PC-9 (cell line): ENCODE results near the gene SEC16A. TPM values are rescaled to one million over a fixed set of nuclear protein-coding genes. Genes with fewer than 3 reads are reported as not detected.

Experiments used
- BruUV-seq: library from RNA; stranded (reverse); fragments of 400-500 nt; replicated peaks from 2 replicates; lab custom pipeline; 2021; lab: Mats Ljungman, UMichigan
- CTCF ChIA-PET: fragments of 300-600 bp; sonication (Branson Sonifier 250); formaldehyde crosslinking; loops from one replicate; lab custom pipeline; 2022; ENCODE audit warnings: antibody characterized with exemption; lab: Charles Lee
- POLR2A ChIA-PET: fragments of 300-600 bp; sonication (Branson Sonifier 250); formaldehyde crosslinking; loops from one replicate; lab custom pipeline; 2022; ENCODE audit warnings: antibody characterized with exemption; ENCODE audit not compliant: unreplicated experiment; lab: Charles Lee
- DNase-seq, 2 experiments: peaks; one replicate each; pipeline versions ENCODE4 v3.0.0 to v3.0.0-alpha.2; 2015 to 2022; ENCODE audit warnings: mixed read lengths in 1 of 2
- H2AFZ ChIP-seq: fragments of 200-600 bp; sonication (generic); 2 replicates; pipeline ENCODE4 v1.8.1; 2017; ENCODE audit warnings: antibody characterized with exemption
- H3F3A ChIP-seq: fragments of 200-600 bp; sonication (generic); 2 replicates; pipeline ENCODE4 v1.8.1; 2017; ENCODE audit warnings: antibody characterized with exemption, mild to moderate bottlenecking, low read depth; ENCODE audit not compliant: insufficient read depth
- H3K27ac ChIP-seq: fragments of 200-600 bp; sonication (generic); 2 replicates; pipeline ENCODE4 v1.6.1; 2016; ENCODE audit warnings: mixed run types
- H3K27me3 ChIP-seq: fragments of 200-600 bp; sonication (generic); 2 replicates; pipeline ENCODE4 v1.6.1; 2016; ENCODE audit warnings: low read depth, mixed run types; ENCODE audit not compliant: insufficient read depth
- H3K36me3 ChIP-seq: fragments of 200-600 bp; sonication (generic); 2 replicates; pipeline ENCODE4 v1.6.1; 2016; ENCODE audit warnings: low read depth, mixed run types
- H3K4me1 ChIP-seq: fragments of 200-600 bp; sonication (generic); replicated peaks from 2 replicates; pipeline ENCODE4 v1.6.1; 2016; ENCODE audit warnings: mixed run types; ENCODE audit not compliant: insufficient read depth
- H3K4me2 ChIP-seq: fragments of 200-600 bp; sonication (generic); 2 replicates; pipeline ENCODE4 v1.6.1; 2017; ENCODE audit warnings: mixed run types
- H3K4me3 ChIP-seq: fragments of 200-600 bp; sonication (generic); 2 replicates; pipeline ENCODE4 v1.6.1; 2016; ENCODE audit warnings: mixed run types
- H3K79me2 ChIP-seq: fragments of 200-600 bp; sonication (generic); 2 replicates; pipeline ENCODE4 v1.6.1; 2017; ENCODE audit warnings: low read depth, mixed run types
- H3K9me2 ChIP-seq: fragments of 200-600 bp; sonication (generic); 2 replicates; pipeline ENCODE4 v1.8.1; 2017; ENCODE audit warnings: mild to moderate bottlenecking; ENCODE audit not compliant: insufficient read depth
- H3K9me3 ChIP-seq: fragments of 200-600 bp; sonication (generic); 2 replicates; pipeline ENCODE4 v1.8.1; 2016; ENCODE audit warnings: low read depth; ENCODE audit not compliant: insufficient read depth
- H4K20me1 ChIP-seq: fragments of 200-600 bp; sonication (generic); 2 replicates; pipeline ENCODE4 v1.8.1; 2017; ENCODE audit not compliant: insufficient read depth
- EZH2 ChIP-seq: fragments of 200-600 bp; sonication (generic); IDR thresholded peaks from 2 replicates; pipeline ENCODE4 v1.8.0; 2017; ENCODE audit warnings: antibody characterized with exemption, low read depth
- intact Hi-C: fragments of 100-400 bp; cut with micrococcal nuclease; formaldehyde crosslinking; loops from one replicate; pipeline ENCODE4 v1.10.0; 2022; ENCODE audit not compliant: unreplicated experiment
- total RNA-seq: library from RNA; stranded (reverse); gene quantifications from 2 replicates; pipeline ENCODE4 v1.2.3, GENCODE V29; 2021
- TF ChIP-seq, protein P1 (sequence below): fragments of 200-600 bp; sonication (generic); conservative IDR thresholded peaks from 2 replicates; pipeline ENCODE4 v1.6.1; 2017; ENCODE audit warnings: mixed run types, antibody characterized with exemption, mild to moderate bottlenecking, moderate library complexity

Gene SEC16A
- total RNA-seq, 1 experiment from 2014 or later, result 81.8 TPM

- Histone ChIP-seq H3K4me3 (no peak overlapping the region), H2AFZ (no peak overlapping the region), H3K27me3 (no peaks in the 10 kb centered on the region), H4K20me1 (peaks cover 12% of the 10 kb centered on the region; the same call in 1 of the 2 replicates), H3K4me1 (no peaks in the 10 kb centered on the region), H3F3A (peaks cover 6% of the 10 kb centered on the region; the same call in 1 of the 2 replicates), H3K36me3 (no peaks in the 10 kb centered on the region), H3K9me2 (no peaks in the 10 kb centered on the region), H3K9me3 (no peaks in the 10 kb centered on the region), H3K79me2 (no peaks in the 10 kb centered on the region), H3K27ac (no peak overlapping the region), H3K4me2 (no peak overlapping the region)
- BruUV-seq, result no TSS peak
- intact Hi-C loops, result no loop called here
- ChIA-PET CTCF (no interaction called here), POLR2A (no interaction called here)
- no peak for TF ChIP-seq EZH2
- TF ChIP-seq, protein P1, sequence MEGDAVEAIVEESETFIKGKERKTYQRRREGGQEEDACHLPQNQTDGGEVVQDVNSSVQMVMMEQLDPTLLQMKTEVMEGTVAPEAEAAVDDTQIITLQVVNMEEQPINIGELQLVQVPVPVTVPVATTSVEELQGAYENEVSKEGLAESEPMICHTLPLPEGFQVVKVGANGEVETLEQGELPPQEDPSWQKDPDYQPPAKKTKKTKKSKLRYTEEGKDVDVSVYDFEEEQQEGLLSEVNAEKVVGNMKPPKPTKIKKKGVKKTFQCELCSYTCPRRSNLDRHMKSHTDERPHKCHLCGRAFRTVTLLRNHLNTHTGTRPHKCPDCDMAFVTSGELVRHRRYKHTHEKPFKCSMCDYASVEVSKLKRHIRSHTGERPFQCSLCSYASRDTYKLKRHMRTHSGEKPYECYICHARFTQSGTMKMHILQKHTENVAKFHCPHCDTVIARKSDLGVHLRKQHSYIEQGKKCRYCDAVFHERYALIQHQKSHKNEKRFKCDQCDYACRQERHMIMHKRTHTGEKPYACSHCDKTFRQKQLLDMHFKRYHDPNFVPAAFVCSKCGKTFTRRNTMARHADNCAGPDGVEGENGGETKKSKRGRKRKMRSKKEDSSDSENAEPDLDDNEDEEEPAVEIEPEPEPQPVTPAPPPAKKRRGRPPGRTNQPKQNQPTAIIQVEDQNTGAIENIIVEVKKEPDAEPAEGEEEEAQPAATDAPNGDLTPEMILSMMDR, result no peak
- no peak for DNase-seq
These were observed 47.7 kb upstream of the SEC16A start for GRCh38 chr9:136530461-136531089.

- H3K36me3 ChIP-seq, result no peaks in the 10 kb centered on the region
- ChIA-PET CTCF (no interaction called here), POLR2A (no interaction called here)
- H4K20me1 ChIP-seq, result peaks cover 12% of the 10 kb centered on the region; the same call in 1 of the 2 replicates
- intact Hi-C loops, result no loop called here
- H3F3A ChIP-seq, result peaks cover 6% of the 10 kb centered on the region; the same call in 1 of the 2 replicates
- H3K27me3 ChIP-seq, result no peaks in the 10 kb centered on the region
- no TSS peak for BruUV-seq
- no peak overlapping the region for H3K4me2 ChIP-seq
- no peaks in the 10 kb centered on the region for H3K9me3 ChIP-seq
- H3K79me2 ChIP-seq, result no peaks in the 10 kb centered on the region
- H3K27ac ChIP-seq, result no peak overlapping the region
- no peak for DNase-seq
- no peak overlapping the region for H2AFZ ChIP-seq
- H3K9me2 ChIP-seq, result no peaks in the 10 kb centered on the region
- H3K4me3 ChIP-seq, result no peak overlapping the region
- TF ChIP-seq, protein P1, result no peak
- TF ChIP-seq EZH2, result no peak
- no peaks in the 10 kb centered on the region for H3K4me1 ChIP-seq
These were observed 46.9 kb upstream of the SEC16A start for GRCh38 chr9:136529516-136530460.

GRCh38 chr9:136528716-136529341 lies 46.0 kb upstream of the SEC16A start:
- TF ChIP-seq EZH2, result no peak
- TF ChIP-seq, protein P1, result no peak
- Histone ChIP-seq H3K79me2 (no peaks in the 10 kb centered on the region), H3K4me2 (no peak overlapping the region), H3K9me2 (no peaks in the 10 kb centered on the region), H4K20me1 (peaks cover 12% of the 10 kb centered on the region; the same call in 1 of the 2 replicates), H3F3A (no peaks in the 10 kb centered on the region; the same call in 1 of the 2 replicates), H3K27me3 (no peaks in the 10 kb centered on the region), H3K27ac (no peak overlapping the region), H3K9me3 (no peaks in the 10 kb centered on the region), H3K36me3 (no peaks in the 10 kb centered on the region), H2AFZ (no peak overlapping the region), H3K4me1 (no peaks in the 10 kb centered on the region), H3K4me3 (no peak overlapping the region)
- CTCF ChIA-PET, result no interaction called here
- no TSS peak for BruUV-seq
- no peak for DNase-seq
- POLR2A ChIA-PET, result no interaction called here
- intact Hi-C loops, result no loop called here
